GM12892 (cell line): ENCODE results near the gene ATF6.

Experiments
- DNase-seq: peaks from one replicate; pipeline ENCODE4 v3.0.0; 2011; ENCODE audit not compliant: insufficient read length
- FAIRE-seq: peaks from 2 replicates; lab custom pipeline; 2011; peaks lifted over from hg19 to GRCh38; lab: Jason Lieb, UNC
- POLR2A ChIP-seq: IDR thresholded peaks from 2 replicates; pipeline ENCODE4 v1.6.1; 2011; ENCODE audit warnings: low read depth, low read length, control low read depth
- POLR2AphosphoS5 ChIP-seq: IDR thresholded peaks from 2 replicates; pipeline ENCODE4 v1.6.1; 2011; ENCODE audit warnings: low read depth, low read length, control low read depth
- TAF1 ChIP-seq: IDR thresholded peaks from 2 replicates; pipeline ENCODE4 v1.6.1; 2011; ENCODE audit warnings: low read depth, mild to moderate bottlenecking, control low read depth, low read length, borderline replicate concordance

Gene ATF6

GRCh38 chr1:161951646-161952045 is 185.5 kb downstream of the ATF6 start:
- TF ChIP-seq POLR2AphosphoS5 (no peak), TAF1 (no peak), POLR2A (no peak)
- FAIRE-seq (no peak), DNase-seq (no peak)

GRCh38 chr1:161952607-161953172 is 186.6 kb downstream of the ATF6 start:
- TF ChIP-seq POLR2AphosphoS5 (no peak), TAF1 (no peak), POLR2A (no peak)

GRCh38 chr1:161953256-161953920 is 187.3 kb downstream of the ATF6 start:
- TF ChIP-seq POLR2AphosphoS5: no peak
- no peak for TF ChIP-seq TAF1
- TF ChIP-seq POLR2A: no peak
- FAIRE-seq: no peak

More at GRCh38 chr1:161952607-161953172, 186.6 kb downstream of the ATF6 start:
- DNase-seq: no peak
- FAIRE-seq: no peak

GRCh38 chr1:161954050-161954449 is 187.9 kb downstream of the ATF6 start:
- no peak for DNase-seq
- TF ChIP-seq TAF1 (no peak), POLR2A (no peak), POLR2AphosphoS5 (no peak)
- FAIRE-seq: no peak

More at GRCh38 chr1:161953256-161953920, 187.3 kb downstream of the ATF6 start:
- DNase-seq: no peak

- TF ChIP-seq POLR2A: no peak
- no peak for TF ChIP-seq TAF1
- TF ChIP-seq POLR2AphosphoS5: no peak
- FAIRE-seq (no peak), DNase-seq (no peak)
These were observed 188.3 kb downstream of the ATF6 start for GRCh38 chr1:161954466-161954865.

- TF ChIP-seq POLR2AphosphoS5: no peak
- no peak for TF ChIP-seq TAF1
- TF ChIP-seq POLR2A: no peak
- FAIRE-seq: no peak
- DNase-seq: no peak
These were observed 189.5 kb downstream of the ATF6 start for GRCh38 chr1:161955606-161956005.

GRCh38 chr1:161956097-161956496 is 190.0 kb downstream of the ATF6 start:
- FAIRE-seq (no peak), DNase-seq (no peak)
- TF ChIP-seq TAF1 (no peak), POLR2A (no peak), POLR2AphosphoS5 (no peak)

- FAIRE-seq (no peak), DNase-seq (no peak)
- TF ChIP-seq TAF1: no peak
- no peak for TF ChIP-seq POLR2AphosphoS5
- TF ChIP-seq POLR2A: no peak
These were observed 190.8 kb downstream of the ATF6 start for GRCh38 chr1:161956930-161957329.

GRCh38 chr1:161958425-161958824 is 192.3 kb downstream of the ATF6 start:
- no peak for FAIRE-seq
- TF ChIP-seq POLR2A (no peak), POLR2AphosphoS5 (no peak), TAF1 (no peak)
- no peak for DNase-seq

- no peak for DNase-seq
- peak; percentile 58 for FAIRE-seq
- TF ChIP-seq POLR2AphosphoS5 (no peak), TAF1 (no peak), POLR2A (no peak)
These were observed 196.2 kb downstream of the ATF6 start for GRCh38 chr1:161962091-161962887.

- FAIRE-seq (no peak), DNase-seq (no peak)
- TF ChIP-seq POLR2A (no peak), POLR2AphosphoS5 (no peak), TAF1 (no peak)
These were observed 199.9 kb downstream of the ATF6 start for GRCh38 chr1:161966067-161966466.

- no peak for FAIRE-seq
- DNase-seq: no peak
- TF ChIP-seq POLR2AphosphoS5: no peak
- TF ChIP-seq POLR2A: no peak
- no peak for TF ChIP-seq TAF1
These were observed 203.9 kb downstream of the ATF6 start for GRCh38 chr1:161970036-161970435.
